ENCODE results near the gene LCN2. TPM values are rescaled to one million over a fixed set of nuclear protein-coding genes. Genes with fewer than 3 reads are reported as not detected.
"Not testable (repeated sequence)": the region's sequence is repeated elsewhere in the genome, so short reads cannot be mapped to it uniquely, and the experiment has no call there.

LCN2 gene
- total RNA-seq, 1 donor from 2014 or later: not detected

DNA sequence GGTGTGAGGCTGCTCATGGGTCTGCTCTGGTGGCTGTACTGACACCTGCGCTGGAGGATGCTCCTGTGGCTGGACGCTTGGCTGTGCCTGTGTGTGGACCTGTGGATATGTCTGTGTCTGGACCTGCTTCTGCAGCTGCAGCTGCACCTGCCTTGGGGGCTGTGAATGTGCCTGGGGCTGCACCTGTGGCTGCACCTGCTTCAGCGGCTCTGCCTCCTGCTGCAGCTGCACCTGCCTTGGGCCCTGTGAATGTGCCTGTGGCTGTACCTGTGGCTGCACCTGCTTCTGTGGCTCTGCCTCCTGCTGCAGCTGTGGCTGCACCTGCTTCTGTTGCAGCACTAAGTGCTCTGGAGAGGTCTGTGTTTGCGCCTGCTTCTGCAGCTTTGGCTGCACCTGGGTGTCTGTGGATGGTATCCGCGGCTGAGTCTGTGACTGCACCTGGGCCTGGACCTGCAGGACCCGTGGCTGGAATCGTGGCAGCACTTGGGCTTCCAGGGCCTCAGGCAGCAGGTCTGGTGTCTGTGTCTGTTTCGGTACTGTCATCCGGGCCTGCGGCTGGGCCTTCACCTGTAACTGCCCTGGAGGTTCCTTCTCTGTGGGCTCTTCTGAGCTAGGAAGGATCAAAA, 29.7 kb downstream of the LCN2 start:
- Histone ChIP-seq H3K4me3 (no peak overlapping the region), H3K9me3 (replicated peaks) (no peaks in the 10 kb centered on the region), H3K27me3 (ENCODE audit: low read depth) (no peaks in the 10 kb centered on the region), H3K27ac (replicated peaks) (no peak overlapping the region), H3K36me3 (peaks cover 83% of the 10 kb centered on the region), H3K4me1 (no peaks in the 10 kb centered on the region)
- intact Hi-C loops (cut with micrococcal nuclease): no loop called here
- TF ChIP-seq, protein P1, sequence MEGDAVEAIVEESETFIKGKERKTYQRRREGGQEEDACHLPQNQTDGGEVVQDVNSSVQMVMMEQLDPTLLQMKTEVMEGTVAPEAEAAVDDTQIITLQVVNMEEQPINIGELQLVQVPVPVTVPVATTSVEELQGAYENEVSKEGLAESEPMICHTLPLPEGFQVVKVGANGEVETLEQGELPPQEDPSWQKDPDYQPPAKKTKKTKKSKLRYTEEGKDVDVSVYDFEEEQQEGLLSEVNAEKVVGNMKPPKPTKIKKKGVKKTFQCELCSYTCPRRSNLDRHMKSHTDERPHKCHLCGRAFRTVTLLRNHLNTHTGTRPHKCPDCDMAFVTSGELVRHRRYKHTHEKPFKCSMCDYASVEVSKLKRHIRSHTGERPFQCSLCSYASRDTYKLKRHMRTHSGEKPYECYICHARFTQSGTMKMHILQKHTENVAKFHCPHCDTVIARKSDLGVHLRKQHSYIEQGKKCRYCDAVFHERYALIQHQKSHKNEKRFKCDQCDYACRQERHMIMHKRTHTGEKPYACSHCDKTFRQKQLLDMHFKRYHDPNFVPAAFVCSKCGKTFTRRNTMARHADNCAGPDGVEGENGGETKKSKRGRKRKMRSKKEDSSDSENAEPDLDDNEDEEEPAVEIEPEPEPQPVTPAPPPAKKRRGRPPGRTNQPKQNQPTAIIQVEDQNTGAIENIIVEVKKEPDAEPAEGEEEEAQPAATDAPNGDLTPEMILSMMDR (IDR thresholded peaks at IDR 0.05; ENCODE audit: borderline replicate concordance): no peak
- no peak for DNase-seq

DNA sequence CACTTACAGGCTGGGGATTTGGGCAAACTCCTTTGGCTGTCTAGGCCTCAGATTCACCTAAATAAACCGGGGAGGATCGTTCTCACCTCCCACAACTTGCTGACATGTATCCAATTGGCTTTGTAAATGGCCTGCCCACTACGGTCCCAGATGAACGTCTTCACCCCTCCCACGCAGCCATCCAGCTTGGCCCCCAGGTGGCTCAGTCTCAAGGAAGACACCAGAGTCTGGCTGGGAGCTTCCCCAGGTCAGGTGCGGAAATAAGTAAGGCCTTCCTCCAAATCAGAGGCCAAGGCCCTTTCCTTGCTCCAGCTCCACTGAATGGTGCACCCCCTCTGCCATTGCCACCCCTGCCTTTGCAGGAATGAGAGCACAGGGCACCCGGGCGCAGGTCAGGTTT, 30.7 kb downstream of the LCN2 start:
- intact Hi-C loops (cut with micrococcal nuclease): no loop called here

DNA sequence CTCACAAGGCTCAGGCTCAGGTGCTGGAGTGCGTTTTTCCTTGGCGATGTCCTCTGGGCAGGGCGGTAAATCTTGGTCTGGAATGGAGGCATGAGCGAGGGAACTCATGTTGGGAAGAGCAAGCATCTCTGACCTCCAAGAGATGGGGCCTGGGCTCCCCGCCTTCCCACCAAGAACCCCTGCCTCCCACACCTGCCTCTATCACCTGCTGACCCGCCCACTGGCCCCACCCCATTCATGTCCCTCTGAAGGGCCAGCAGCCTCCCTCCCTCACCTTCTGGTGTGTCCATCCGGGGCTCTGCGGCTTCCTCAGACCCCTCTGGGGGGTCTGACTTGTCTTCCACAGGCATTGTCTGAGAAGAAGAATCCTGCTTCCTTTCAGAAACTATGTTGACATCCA, 31.2 kb downstream of the LCN2 start:
- DNase-seq: no peak
- TF ChIP-seq, protein P1 (IDR thresholded peaks at IDR 0.05; ENCODE audit: borderline replicate concordance): no peak
- intact Hi-C loops (cut with micrococcal nuclease): no loop called here
- no peak overlapping the region for H3K27ac ChIP-seq (replicated peaks)
- H3K36me3 ChIP-seq: peaks cover 83% of the 10 kb centered on the region
- no peaks in the 10 kb centered on the region for H3K4me1 ChIP-seq
- H3K27me3 ChIP-seq (ENCODE audit: low read depth): no peaks in the 10 kb centered on the region
- no peaks in the 10 kb centered on the region for H3K9me3 ChIP-seq (replicated peaks)
- H3K4me3 ChIP-seq: no peak overlapping the region

More for the DNA sequence above, 30.7 kb downstream of the LCN2 start:
- Histone ChIP-seq H3K27ac (replicated peaks) (no peak overlapping the region), H3K4me3 (no peak overlapping the region), H3K27me3 (ENCODE audit: low read depth) (no peaks in the 10 kb centered on the region), H3K36me3 (peaks cover 83% of the 10 kb centered on the region), H3K9me3 (replicated peaks) (no peaks in the 10 kb centered on the region), H3K4me1 (no peaks in the 10 kb centered on the region)
- TF ChIP-seq, protein P1 (IDR thresholded peaks at IDR 0.05; ENCODE audit: borderline replicate concordance): no peak
- DNase-seq: no peak

DNA sequence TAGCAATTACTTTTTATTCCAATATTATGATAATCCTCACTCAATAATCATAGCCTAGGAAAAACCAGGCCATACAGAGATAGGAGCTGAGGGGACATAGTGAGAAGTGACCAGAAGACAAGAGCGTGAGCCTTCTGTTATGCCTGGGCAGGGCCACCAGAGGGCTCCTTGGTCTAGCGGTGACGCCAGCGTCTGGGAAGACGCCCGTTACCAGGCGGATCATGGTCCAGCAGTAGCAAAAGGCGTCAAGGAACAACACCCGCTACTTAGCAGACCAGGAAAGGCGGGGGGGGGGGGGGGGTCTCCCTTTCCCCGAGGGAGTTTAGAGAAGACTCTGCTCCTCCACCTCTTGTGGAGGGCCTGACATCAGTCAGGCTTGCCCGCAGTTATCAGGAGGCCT, 32.2 kb downstream of the LCN2 start:
- peak; percentile 51 for DNase-seq
- TF ChIP-seq, protein P1 (IDR thresholded peaks at IDR 0.05; ENCODE audit: borderline replicate concordance): peak; percentile 63
- H3K9me3 ChIP-seq (replicated peaks); H3K27ac ChIP-seq (replicated peaks); intact Hi-C loops (cut with micrococcal nuclease); H3K27me3 ChIP-seq (ENCODE audit: low read depth); H3K4me3 ChIP-seq; H3K4me1 ChIP-seq: not testable (repeated sequence)
- H3K36me3 ChIP-seq: peaks cover 80% of the 10 kb centered on the region

DNA sequence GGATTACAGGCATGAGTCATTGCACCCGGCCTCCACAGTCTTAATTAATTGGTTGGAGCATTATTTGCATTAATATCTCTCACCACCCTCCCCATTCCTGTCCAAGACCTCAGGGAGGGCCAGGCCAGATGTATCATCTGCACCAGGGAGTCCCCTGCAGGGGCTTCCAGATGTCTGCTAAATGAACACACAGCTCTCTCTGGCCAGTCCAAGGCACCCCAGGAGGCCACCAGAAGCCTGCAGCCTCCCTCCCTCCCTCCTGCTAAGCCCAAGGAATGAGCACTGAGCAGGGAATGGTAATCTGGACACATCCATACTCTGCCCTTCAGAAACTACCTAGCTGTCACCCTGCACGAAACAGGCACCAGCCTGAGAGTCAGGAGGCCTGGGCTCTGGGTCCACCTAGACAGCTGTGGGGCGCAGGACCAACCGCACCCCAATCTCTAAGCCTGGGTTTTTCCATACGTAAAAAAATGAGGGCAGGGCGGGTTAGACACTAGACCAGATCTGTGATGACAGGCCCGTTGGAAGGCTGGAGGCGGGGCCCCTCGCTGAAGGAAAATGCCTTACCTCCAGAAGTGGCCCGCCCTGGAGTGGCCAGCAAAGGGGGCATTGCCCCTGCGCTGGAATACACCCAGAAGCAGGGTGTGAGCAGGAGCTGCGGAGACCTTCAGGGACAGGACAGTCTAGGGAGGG, 33.8 kb downstream of the LCN2 start:
- no peak overlapping the region for H3K4me3 ChIP-seq
- intact Hi-C loops (cut with micrococcal nuclease): no loop called here
- H3K4me1 ChIP-seq: no peaks in the 10 kb centered on the region
- H3K9me3 ChIP-seq (replicated peaks): no peaks in the 10 kb centered on the region
- DNase-seq: no peak
- TF ChIP-seq, protein P1 (IDR thresholded peaks at IDR 0.05; ENCODE audit: borderline replicate concordance): no peak
- H3K27ac ChIP-seq (replicated peaks): no peak overlapping the region
- H3K27me3 ChIP-seq (ENCODE audit: low read depth): no peaks in the 10 kb centered on the region
- H3K36me3 ChIP-seq: peaks cover 74% of the 10 kb centered on the region

Data from left ventricle myocardium inferior (tissue), 1 donor.